H1 (cell line): ENCODE data around the gene HNRNPDL. TPM values are rescaled to one million over a fixed set of nuclear protein-coding genes. Genes with fewer than 3 reads are reported as not detected.
A peak's percentile ranks its signal among the peaks of the same experiment; 100 is the strongest.

Experiments
- CTCF ChIA-PET: fragments of 300-600 bp; sonication (Branson Sonifier 250); formaldehyde crosslinking; loops from one replicate; lab custom pipeline; 2021; ENCODE audit not compliant: partially characterized antibody; lab: Charles Lee
- POLR2A ChIA-PET: fragments of 300-600 bp; sonication (Branson Sonifier 250); formaldehyde crosslinking; loops from one replicate; lab custom pipeline; 2021; ENCODE audit warnings: inconsistent platforms; ENCODE audit not compliant: partially characterized antibody; lab: Charles Lee
- DNase-seq, 2 experiments: peaks; one replicate each; pipeline versions ENCODE4 v3.0.0 to v3.0.0-alpha.2; 2010 to 2022; ENCODE audit warnings: low spot score in 2 of 2, low read depth in 1 of 2, mixed read lengths in 1 of 2
- FAIRE-seq: peaks from 2 replicates; lab custom pipeline; 2011; peaks lifted over from hg19 to GRCh38; lab: Jason Lieb, UNC
- H2AFZ ChIP-seq: 2 replicates; pipeline ENCODE4 v1.8.1; 2012; ENCODE audit warnings: low read length, inconsistent platforms
- H2AK5ac ChIP-seq: 2 replicates; pipeline ENCODE4 v1.6.1; 2013; ENCODE audit warnings: low read depth, low read length
- H2BK120ac ChIP-seq: replicated peaks from 2 replicates; pipeline ENCODE3; 2013; ENCODE audit warnings: low read depth, low read length, inconsistent platforms
- H2BK12ac ChIP-seq: 2 replicates; pipeline ENCODE4 v1.6.1; 2013; ENCODE audit warnings: low read depth, low read length
- H2BK15ac ChIP-seq: 2 replicates; pipeline ENCODE4 v1.6.1; 2013; ENCODE audit warnings: low read length
- H2BK20ac ChIP-seq: 2 replicates; pipeline ENCODE4 v1.6.1; 2013; ENCODE audit warnings: low read length
- H2BK5ac ChIP-seq: 2 replicates; pipeline ENCODE4 v1.6.1; 2013; ENCODE audit warnings: low read depth, low read length
- H3K14ac ChIP-seq: 2 replicates; pipeline ENCODE4 v1.6.1; 2013; ENCODE audit warnings: inconsistent platforms; ENCODE audit not compliant: insufficient read length
- H3K18ac ChIP-seq: 2 replicates; pipeline ENCODE4 v1.6.1; 2013; ENCODE audit warnings: low read length; ENCODE audit errors: extremely low read depth
- H3K23ac ChIP-seq: 2 replicates; pipeline ENCODE4 v1.6.1; 2013; ENCODE audit warnings: inconsistent platforms; ENCODE audit not compliant: insufficient read length
- H3K23me2 ChIP-seq: 2 replicates; pipeline ENCODE4 v1.6.1; 2013; ENCODE audit warnings: low read depth, low read length
- H3K27ac ChIP-seq: 2 replicates; pipeline ENCODE4 v1.6.1; 2011; ENCODE audit warnings: low read depth, low read length, inconsistent platforms
- H3K27me3 ChIP-seq, 4 experiments: replicated peaks in 1 of 4; 1 replicate in 1 of 4; 2 replicates in 3 of 4; pipeline versions ENCODE4 v1.6.1 to v1.8.1; 2011 to 2013; ENCODE audit warnings: low read length in 3 of 4, mild to moderate bottlenecking in 3 of 4, inconsistent platforms in 2 of 4, mixed read lengths in 2 of 4, moderate library complexity in 1 of 4; ENCODE audit not compliant: control insufficient read depth in 3 of 4, insufficient read depth in 3 of 4; ENCODE audit errors: extremely low read depth in 1 of 4
- H3K36me3 ChIP-seq, 4 experiments: 2 replicates each; pipeline versions ENCODE4 v1.6.1 to v1.8.1; 2011 to 2013; ENCODE audit warnings: mild to moderate bottlenecking in 4 of 4, low read length in 3 of 4, moderate library complexity in 2 of 4, control low read depth in 1 of 4, inconsistent platforms in 1 of 4; ENCODE audit not compliant: insufficient read depth in 4 of 4, control insufficient read depth in 2 of 4
- H3K4ac ChIP-seq: replicated peaks from 2 replicates; pipeline ENCODE3; 2013; ENCODE audit warnings: low read length, low read depth, mixed read lengths, inconsistent platforms; ENCODE audit not compliant: insufficient read length
- H3K4me1 ChIP-seq, 4 experiments: replicated peaks in 1 of 4; 1 replicate in 1 of 4; 2 replicates in 3 of 4; pipeline versions ENCODE4 v1.6.1 to v1.8.1; 2011 to 2013; ENCODE audit warnings: low read length in 3 of 4, inconsistent platforms in 2 of 4, mixed read lengths in 1 of 4; ENCODE audit not compliant: insufficient read depth in 4 of 4, control insufficient read depth in 3 of 4
- H3K4me2 ChIP-seq, 2 experiments: 2 replicates each; pipeline versions ENCODE4 v1.6.1 to v1.8.1; 2011 to 2013; ENCODE audit warnings: low read depth in 2 of 2, low read length in 2 of 2, control low read depth in 1 of 2, inconsistent platforms in 1 of 2, mild to moderate bottlenecking in 1 of 2; ENCODE audit not compliant: insufficient read depth in 1 of 2
- H3K4me3 ChIP-seq, 4 experiments: fragments of 200-600, 300-600 bp in 1 of 4; sonication (generic), shearing (Covaris generic), sonication (Bioruptor Twin) in 1 of 4; 2 replicates each; pipeline versions ENCODE4 v1.5.1 to v1.8.1; 2011 to 2016; ENCODE audit warnings: low read length in 4 of 4, low read depth in 3 of 4, control low read depth in 2 of 4, inconsistent platforms in 2 of 4, mild to moderate bottlenecking in 2 of 4, mixed read lengths in 1 of 4, moderate library complexity in 1 of 4; ENCODE audit not compliant: insufficient read depth in 2 of 4; ENCODE audit errors: extremely low read depth in 1 of 4
- H3K56ac ChIP-seq: replicated peaks from 2 replicates; pipeline ENCODE3; 2013; ENCODE audit warnings: low read depth, mild to moderate bottlenecking, mixed read lengths, low read length, inconsistent platforms; ENCODE audit not compliant: insufficient read length
- H3K79me1 ChIP-seq: 2 replicates; pipeline ENCODE4 v1.6.1; 2013; ENCODE audit warnings: low read depth, low read length, control low read depth
- H3K79me2 ChIP-seq, 2 experiments: 2 replicates each; pipeline versions ENCODE4 v1.6.1 to v1.8.1; 2012 to 2013; ENCODE audit warnings: low read length in 2 of 2, mild to moderate bottlenecking in 2 of 2, inconsistent platforms in 1 of 2; ENCODE audit not compliant: insufficient read depth in 2 of 2, control insufficient read depth in 1 of 2
- H3K9ac ChIP-seq, 4 experiments: replicated peaks in 1 of 4; 1 replicate in 1 of 4; 2 replicates in 3 of 4; pipeline versions ENCODE4 v1.6.1 to v1.8.1; 2011 to 2013; ENCODE audit warnings: low read depth in 3 of 4, low read length in 3 of 4, control low read depth in 2 of 4, mild to moderate bottlenecking in 2 of 4, moderate library complexity in 2 of 4, inconsistent platforms in 1 of 4; ENCODE audit errors: extremely low read depth in 1 of 4
- H3K9me3 ChIP-seq, 2 experiments: 2 replicates each; pipeline versions ENCODE4 v1.6.1 to v1.8.1; 2012 to 2013; ENCODE audit warnings: mild to moderate bottlenecking in 2 of 2, moderate library complexity in 2 of 2, control low read depth in 1 of 2, inconsistent platforms in 1 of 2, low read depth in 1 of 2, low read length in 1 of 2, mixed read lengths in 1 of 2; ENCODE audit not compliant: insufficient read depth in 2 of 2
- H4K20me1 ChIP-seq, 2 experiments: replicated peaks in 1 of 2; 2 replicates each; pipeline versions ENCODE3 to v1.8.1; 2011 to 2013; ENCODE audit warnings: inconsistent platforms in 2 of 2, low read length in 2 of 2, mild to moderate bottlenecking in 1 of 2; ENCODE audit not compliant: insufficient read depth in 2 of 2, control insufficient read depth in 1 of 2
- H4K5ac ChIP-seq: 2 replicates; pipeline ENCODE4 v1.6.1; 2013; ENCODE audit warnings: low read length, low read depth, mixed read lengths, inconsistent platforms; ENCODE audit not compliant: insufficient read length
- H4K8ac ChIP-seq: 2 replicates; pipeline ENCODE4 v1.8.0; 2013; ENCODE audit warnings: mild to moderate bottlenecking, moderate library complexity, low read length, inconsistent platforms; ENCODE audit not compliant: insufficient read depth; ENCODE audit errors: extremely low read depth
- H4K91ac ChIP-seq: replicated peaks from 2 replicates; pipeline ENCODE3; 2013; ENCODE audit warnings: low read length, mixed read lengths, inconsistent platforms; ENCODE audit not compliant: insufficient read length
- CTBP2 ChIP-seq: IDR thresholded peaks from 2 replicates; pipeline ENCODE4 v1.7.0; 2011; ENCODE audit warnings: borderline replicate concordance, mild to moderate bottlenecking, moderate library complexity, mixed read lengths, low read length; ENCODE audit not compliant: insufficient read depth, insufficient read length
- POLR2A ChIP-seq, 2 experiments: IDR thresholded peaks; 1 replicate in 1 of 2; 2 replicates in 1 of 2; pipeline ENCODE4 v1.6.1; 2011; ENCODE audit warnings: low read depth in 2 of 2, low read length in 2 of 2, mild to moderate bottlenecking in 2 of 2; ENCODE audit errors: control extremely low read depth in 1 of 2
- POLR2AphosphoS5 ChIP-seq: IDR thresholded peaks from 2 replicates; pipeline ENCODE4 v1.6.1; 2011; ENCODE audit warnings: low read depth, low read length
- SP4 ChIP-seq: IDR thresholded peaks from 2 replicates; pipeline ENCODE4 v1.6.1; 2012; ENCODE audit warnings: low read length, inconsistent platforms
- WGBS, 2 experiments: shearing (Covaris generic) in 1 of 2; methylation state at CpG; one replicate each; pipeline versions ENCODE4 v1.1.6 to v1.1.7; 2013 to 2015; ENCODE audit warnings: low lambda C conversion rate in 2 of 2, mixed read lengths in 2 of 2, inconsistent platforms in 1 of 2, low coverage in 1 of 2, missing lambda C conversion rate in 1 of 2; ENCODE audit not compliant: insufficient replicate concordance in 2 of 2, insufficient coverage in 1 of 2, insufficient read length in 1 of 2; ENCODE audit errors: extremely low coverage in 1 of 2, missing lambda C conversion rate in 1 of 2; 5-methylcytosine and 5-hydroxymethylcytosine counted together
- polyA plus RNA-seq, 7 experiments: library from polyadenylated mRNA; depleted of rRNA in 3 of 7; stranded (reverse) in 5 of 7; unstranded in 2 of 7; fragments of >200 nt in 5 of 7; fragments of 200-250 nt in 2 of 7; gene quantifications; 1 replicate in 5 of 7; 2 replicates in 1 of 7; 4 replicates in 1 of 7; pipeline versions ENCODE4 v1.2.1 to v1.2.3, GENCODE V29; 2011 to 2013; ENCODE audit warnings: missing spikeins in 2 of 7, mixed read lengths in 2 of 7
- total RNA-seq: library from RNA; stranded (reverse); fragmentation: NEBNext Ultra II Directional; extraction: Animal tissue kit (Norgen Biotek cat#: 25700); gene quantifications from 2 replicates; pipeline ENCODE4 v1.2.1, GENCODE V29; 2021

Gene HNRNPDL
- total and polyA plus RNA-seq, 2 of the 8 experiments (the other 6 are each of a cell fraction or from before 2014, with no cell fraction given), result 197 to 411 TPM

GRCh38 chr4:82373486-82373815 lies 56.8 kb downstream of the HNRNPDL start:
- DNase-seq, result no peak

More at GRCh38 chr4:82373486-82373815, 56.8 kb downstream of the HNRNPDL start:
- Histone ChIP-seq H3K4ac (peak overlapping the region; percentile 99), H3K14ac (peak overlapping the region; percentile 32), H4K8ac (peak overlapping the region; percentile 100), H3K9me3 (no peaks in the 10 kb centered on the region), H2AK5ac (peak overlapping the region; percentile 61; the same call in 1 of the 2 replicates), H3K18ac (peak overlapping the region; percentile 93), H3K27ac (peak overlapping the region; percentile 99), H3K79me2 (peaks cover 50 to 88% of the 10 kb centered on the region in 2 experiments), H2BK120ac (peak overlapping the region; percentile 57), H3K9ac (peak overlapping the region; percentile 97 to 100 (median 100)), H3K27me3 (no peaks in the 10 kb centered on the region), H4K20me1 (peaks cover 28% of the 10 kb centered on the region in 2 experiments), H3K23me2 (peaks cover 2% of the 10 kb centered on the region), H3K23ac (no peak overlapping the region), H4K5ac (peak overlapping the region; percentile 98), H2BK15ac (no peak overlapping the region), H2AFZ (no peak overlapping the region), H2BK20ac (no peak overlapping the region), H3K36me3 (peaks cover 0 to 39% (median 5%) of the 10 kb centered on the region in 4 experiments; a peak in 3 of 8 replicates), H3K4me1 (no peaks in the 10 kb centered on the region; a peak in 2 of 7 replicates), H2BK12ac (peak overlapping the region; percentile 88; the same call in 1 of the 2 replicates), H3K56ac (peak overlapping the region; percentile 96), H3K79me1 (peaks cover 3% of the 10 kb centered on the region), H3K4me2 (peak overlapping the region in 1 of 2 experiments; percentile 67; a peak in 3 of 4 replicates), H3K4me3 (peak overlapping the region; percentile 91 to 99 (median 97)), H2BK5ac (peak overlapping the region; percentile 99), H4K91ac (peak overlapping the region; percentile 97)
- ChIA-PET POLR2A (interaction anchor here (0.9 to 13.8 kb wide), 18 partner anchors 9 to 58 kb away, joined by 3 to 152 read pairs (median 10); partner anchors contain the start of gene HNRNPDL), CTCF (interaction anchor here (1.9 kb wide), 1 partner anchor 15 kb away, joined by 5 read pairs; no protein-coding TSS in a partner anchor)
- no peak for FAIRE-seq
- 2% methylated on average over 33 of the region's 50 CpGs; no CpG with 5 or more reads in 1 of the 2 experiments for WGBS, 2 experiments
- peak; percentile 81; the same call in 1 of the 2 replicates for TF ChIP-seq POLR2AphosphoS5
- peak; percentile 12; the same call in 1 of the 2 replicates for TF ChIP-seq SP4
- no peak for TF ChIP-seq CTBP2
- TF ChIP-seq POLR2A (IDR thresholded peaks at IDR 0.05; ENCODE audit: control extremely low read depth in 1 of 2, low read depth in 2 of 2, low read length in 2 of 2), result peak; percentile 35 to 89
